T1000 (cell line): ENCODE data around the gene SCYGR3.
"Not testable (repeated sequence)": the region's sequence is repeated elsewhere in the genome, so short reads cannot be mapped to it uniquely, and the experiment has no call there.

Experiments
- DNase-seq: peaks from one replicate; lab custom pipeline; 2025; ENCODE audit warnings: mixed read lengths; lab: John Stamatoyannopoulos, UW

SCYGR3 gene

GRCh38 chr2:227613272-227613660, 1.4 kb downstream of the SCYGR3 start:
- DNase-seq = no peak

- no peak for DNase-seq
Observed at GRCh38 chr2:227612546-227613271, 1.9 kb downstream of the SCYGR3 start.

- DNase-seq = no peak
Observed at GRCh38 chr2:227610123-227610522, 4.5 kb downstream of the SCYGR3 start.

GRCh38 chr2:227608561-227609338, 5.9 kb downstream of the SCYGR3 start:
- no peak for DNase-seq

- DNase-seq = no peak
Observed at GRCh38 chr2:227607941-227608340, 6.7 kb downstream of the SCYGR3 start.

- DNase-seq = no peak
Observed at GRCh38 chr2:227606476-227606875, 8.2 kb downstream of the SCYGR3 start.

- no peak for DNase-seq
Observed at GRCh38 chr2:227602358-227602757, 12.3 kb downstream of the SCYGR3 start.

GRCh38 chr2:227598835-227599503, 15.7 kb downstream of the SCYGR3 start, which contains the start of gene SCYGR2:
Gene SCYGR2 (plus strand): TSS chr2:227598893. CDS start chr2:227598893, 0 bp downstream.
- not testable (repeated sequence) for DNase-seq

- DNase-seq = no peak
Observed at GRCh38 chr2:227597998-227598397, 16.6 kb downstream of the SCYGR3 start.

- no peak for DNase-seq
Observed at GRCh38 chr2:227597036-227597435, 17.6 kb downstream of the SCYGR3 start.

- DNase-seq = no peak
Observed at GRCh38 chr2:227595797-227596196, 18.8 kb downstream of the SCYGR3 start.

- no peak for DNase-seq
Observed at GRCh38 chr2:227592694-227593387, 21.8 kb downstream of the SCYGR3 start.

GRCh38 chr2:227582369-227582768, 32.3 kb downstream of the SCYGR3 start:
- no peak for DNase-seq

- no peak for DNase-seq
Observed at GRCh38 chr2:227579791-227580190, 34.8 kb downstream of the SCYGR3 start.

GRCh38 chr2:227578642-227579041, 36.0 kb downstream of the SCYGR3 start:
- no peak for DNase-seq

GRCh38 chr2:227577555-227577954, 37.1 kb downstream of the SCYGR3 start:
- DNase-seq = no peak

- no peak for DNase-seq
Observed at GRCh38 chr2:227576812-227577211, 37.8 kb downstream of the SCYGR3 start.

GRCh38 chr2:227576110-227576509, 38.5 kb downstream of the SCYGR3 start:
- DNase-seq = no peak

- no peak for DNase-seq
Observed at GRCh38 chr2:227570615-227571014, 44.0 kb downstream of the SCYGR3 start.

- no peak for DNase-seq
Observed at GRCh38 chr2:227568852-227569169, 45.8 kb downstream of the SCYGR3 start.

GRCh38 chr2:227566012-227566411, 48.6 kb downstream of the SCYGR3 start:
- no peak for DNase-seq

- DNase-seq = no peak
Observed at GRCh38 chr2:227565080-227565479, 49.6 kb downstream of the SCYGR3 start.
